Panc1 (cell line): ENCODE data around the gene MUC16. TPM values are rescaled to one million over a fixed set of nuclear protein-coding genes. Genes with fewer than 3 reads are reported as not detected.

Source experiments
- ATAC-seq: fragments of 200-7000 bp; cut with Tn5 transposase; 2 replicates; pipeline ENCODE4 v1.9.1; 2020; ENCODE audit warnings: mild to moderate bottlenecking, moderate library complexity
- BruUV-seq: library from RNA; stranded (reverse); fragments of 400-500 nt; replicated peaks from 2 replicates; lab custom pipeline; 2021; lab: Mats Ljungman, UMichigan
- CTCF ChIA-PET: fragments of 300-600 bp; sonication (Branson Sonifier 250); formaldehyde crosslinking; loops from one replicate; lab custom pipeline; 2022; ENCODE audit warnings: antibody characterized with exemption; lab: Charles Lee
- POLR2A ChIA-PET: fragments of 300-600 bp; sonication (Branson Sonifier 250); formaldehyde crosslinking; loops from one replicate; lab custom pipeline; 2022; ENCODE audit warnings: antibody characterized with exemption; lab: Charles Lee
- DNase-seq: peaks from one replicate; pipeline ENCODE4 v3.0.0-alpha.2; 2010; ENCODE audit warnings: low read depth, low spot score
- H3K27ac ChIP-seq: 2 replicates; pipeline ENCODE4 v1.5.1; 2011; ENCODE audit warnings: mild to moderate bottlenecking, low read length, inconsistent platforms
- H3K27me3 ChIP-seq: fragments of 200-500 bp; sonication (Bioruptor generic); 2 replicates; pipeline ENCODE4 v1.6.0; 2014; ENCODE audit warnings: low read length, inconsistent platforms; ENCODE audit not compliant: control insufficient read depth, insufficient read depth
- H3K36me3 ChIP-seq: fragments of 200-500 bp; sonication (Bioruptor generic); 2 replicates; pipeline ENCODE4 v1.5.1; 2014; ENCODE audit warnings: inconsistent platforms, mild to moderate bottlenecking, low read length, moderate library complexity; ENCODE audit not compliant: control insufficient read depth, insufficient read depth
- H3K4me1 ChIP-seq: 2 replicates; pipeline ENCODE4 v1.5.1; 2011; ENCODE audit warnings: inconsistent platforms, mild to moderate bottlenecking, low read length, moderate library complexity; ENCODE audit not compliant: control insufficient read depth, insufficient read depth
- H3K4me3 ChIP-seq, 2 experiments: 2 replicates each; pipeline ENCODE4 v1.5.1; 2011 to 2012; ENCODE audit warnings: low read depth in 2 of 2, low read length in 2 of 2, mild to moderate bottlenecking in 2 of 2, inconsistent platforms in 1 of 2, moderate library complexity in 1 of 2
- H3K9me3 ChIP-seq: fragments of 200-500 bp; sonication (Bioruptor generic); 2 replicates; pipeline ENCODE4 v1.5.1; 2014; ENCODE audit warnings: low read depth, mild to moderate bottlenecking, inconsistent platforms, low read length, moderate library complexity; ENCODE audit not compliant: control insufficient read depth, insufficient read depth
- POLR2AphosphoS5 ChIP-seq: IDR thresholded peaks from 2 replicates; pipeline ENCODE4 v1.6.1; 2012; ENCODE audit warnings: mild to moderate bottlenecking, low read depth, low read length, moderate library complexity
- SIN3A ChIP-seq: IDR thresholded peaks from 2 replicates; pipeline ENCODE4 v1.6.1; 2012; ENCODE audit warnings: low read depth, mild to moderate bottlenecking, low read length, moderate library complexity, borderline replicate concordance; ENCODE audit not compliant: insufficient read depth
- TCF7L2 ChIP-seq: IDR thresholded peaks from 2 replicates; pipeline ENCODE4 v1.6.1; 2011; ENCODE audit warnings: mild to moderate bottlenecking, low read depth, low read length, inconsistent platforms
- in situ Hi-C: cut with HindIII; loops from 2 replicates; pipeline ENCODE4 v1.10.0; 2016; ENCODE audit warnings: low sequenced_read_pairs, low pct_unique_long_range_greater_than_20kb
- intact Hi-C: fragments of 100-400 bp; cut with micrococcal nuclease; formaldehyde crosslinking; loops from one replicate; pipeline ENCODE4 v1.10.0; 2022; ENCODE audit not compliant: unreplicated experiment
- total RNA-seq: library from RNA; stranded (reverse); gene quantifications from one replicate; pipeline ENCODE4 v1.2.1, GENCODE V29; 2021; ENCODE audit not compliant: unreplicated experiment
- TF ChIP-seq, protein P1 (sequence below), 2 experiments: IDR thresholded peaks; 2 replicates each; pipeline ENCODE4 v1.6.1; 2011 to 2012; ENCODE audit warnings: low read depth in 2 of 2, control low read depth in 1 of 2, low read length in 1 of 2, mild to moderate bottlenecking in 1 of 2, moderate library complexity in 1 of 2; ENCODE audit not compliant: insufficient read depth in 1 of 2
- TF ChIP-seq, protein P2 (sequence below): fragments of 450-650 bp; IDR thresholded peaks from 2 replicates; pipeline ENCODE4 v1.5.1; 2017; ENCODE audit warnings: mild to moderate bottlenecking

MUC16 gene
- total RNA-seq, 1 experiment from 2014 or later, result 3.4 TPM

DNA sequence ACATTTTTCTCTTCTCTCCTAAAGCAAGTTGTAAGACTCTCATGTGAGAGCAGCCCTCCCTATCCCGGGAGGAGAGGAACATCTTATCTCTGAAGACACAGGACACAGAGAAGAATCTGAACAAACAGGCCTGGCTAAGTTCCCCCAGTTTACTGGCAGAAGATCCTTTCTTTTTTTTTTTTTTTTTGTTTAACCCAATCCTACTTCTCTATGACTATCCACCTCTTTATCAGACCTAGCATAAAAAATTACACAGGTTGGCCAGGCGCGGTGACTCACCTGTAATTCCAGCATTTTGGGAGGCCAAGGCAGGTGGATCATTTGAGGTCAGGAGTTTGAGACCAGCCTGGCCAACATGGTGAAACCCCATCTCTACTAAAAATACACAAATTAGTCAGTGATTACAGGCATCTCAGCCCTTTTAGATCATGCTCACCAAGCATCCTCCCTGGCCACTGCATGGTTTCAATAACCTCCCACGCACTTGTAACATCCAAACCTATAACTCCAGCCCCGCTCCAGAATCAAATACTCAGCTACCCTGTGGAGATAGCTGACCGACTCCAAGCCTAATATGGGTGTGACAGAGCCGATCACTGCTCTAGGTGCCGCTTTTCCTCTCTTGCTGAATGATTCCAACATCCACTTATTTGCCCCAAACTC is 27.3 kb upstream of the MUC16 start:
- intact Hi-C loops, result no loop called here
- in situ Hi-C loops, result no loop called here
- no peak for ATAC-seq
- Histone ChIP-seq H3K36me3 (no peaks in the 10 kb centered on the region), H3K9me3 (no peaks in the 10 kb centered on the region), H3K4me1 (peaks cover 2% of the 10 kb centered on the region; the same call in 1 of the 2 replicates), H3K27ac (no peak overlapping the region), H3K27me3 (no peaks in the 10 kb centered on the region), H3K4me3 (no peak overlapping the region)
- ChIA-PET CTCF (no interaction called here), POLR2A (no interaction called here)
- no peak for TF ChIP-seq POLR2AphosphoS5
- BruUV-seq, result no TSS peak
- no peak for DNase-seq

DNA sequence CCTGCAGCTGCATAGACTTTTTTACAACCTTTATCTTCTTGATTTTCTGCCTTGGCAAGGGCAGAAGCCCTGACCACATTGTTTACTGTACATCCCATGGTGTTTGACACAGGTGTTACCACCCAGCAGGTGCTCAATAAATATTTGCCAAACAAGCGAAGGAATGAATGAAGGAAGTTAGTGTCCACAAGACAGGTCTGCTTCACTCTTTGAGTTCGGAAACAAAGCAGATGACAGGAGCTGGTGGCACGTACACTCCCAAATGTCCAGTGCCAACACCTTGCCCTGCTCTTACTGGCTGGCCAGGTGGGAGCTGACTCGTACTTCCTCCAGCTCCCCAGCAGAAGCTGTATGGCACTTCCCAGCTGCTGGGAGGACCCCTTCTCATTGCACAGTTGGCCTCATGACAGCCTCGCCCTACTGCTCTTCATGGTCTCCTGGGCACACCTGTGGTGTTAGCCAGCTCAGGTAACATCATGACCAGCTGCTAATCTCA is 22.0 kb upstream of the MUC16 start:
- TF ChIP-seq, protein P1, sequence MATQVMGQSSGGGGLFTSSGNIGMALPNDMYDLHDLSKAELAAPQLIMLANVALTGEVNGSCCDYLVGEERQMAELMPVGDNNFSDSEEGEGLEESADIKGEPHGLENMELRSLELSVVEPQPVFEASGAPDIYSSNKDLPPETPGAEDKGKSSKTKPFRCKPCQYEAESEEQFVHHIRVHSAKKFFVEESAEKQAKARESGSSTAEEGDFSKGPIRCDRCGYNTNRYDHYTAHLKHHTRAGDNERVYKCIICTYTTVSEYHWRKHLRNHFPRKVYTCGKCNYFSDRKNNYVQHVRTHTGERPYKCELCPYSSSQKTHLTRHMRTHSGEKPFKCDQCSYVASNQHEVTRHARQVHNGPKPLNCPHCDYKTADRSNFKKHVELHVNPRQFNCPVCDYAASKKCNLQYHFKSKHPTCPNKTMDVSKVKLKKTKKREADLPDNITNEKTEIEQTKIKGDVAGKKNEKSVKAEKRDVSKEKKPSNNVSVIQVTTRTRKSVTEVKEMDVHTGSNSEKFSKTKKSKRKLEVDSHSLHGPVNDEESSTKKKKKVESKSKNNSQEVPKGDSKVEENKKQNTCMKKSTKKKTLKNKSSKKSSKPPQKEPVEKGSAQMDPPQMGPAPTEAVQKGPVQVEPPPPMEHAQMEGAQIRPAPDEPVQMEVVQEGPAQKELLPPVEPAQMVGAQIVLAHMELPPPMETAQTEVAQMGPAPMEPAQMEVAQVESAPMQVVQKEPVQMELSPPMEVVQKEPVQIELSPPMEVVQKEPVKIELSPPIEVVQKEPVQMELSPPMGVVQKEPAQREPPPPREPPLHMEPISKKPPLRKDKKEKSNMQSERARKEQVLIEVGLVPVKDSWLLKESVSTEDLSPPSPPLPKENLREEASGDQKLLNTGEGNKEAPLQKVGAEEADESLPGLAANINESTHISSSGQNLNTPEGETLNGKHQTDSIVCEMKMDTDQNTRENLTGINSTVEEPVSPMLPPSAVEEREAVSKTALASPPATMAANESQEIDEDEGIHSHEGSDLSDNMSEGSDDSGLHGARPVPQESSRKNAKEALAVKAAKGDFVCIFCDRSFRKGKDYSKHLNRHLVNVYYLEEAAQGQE (IDR thresholded peaks at IDR 0.05; ENCODE audit: insufficient read depth in 1 of 2, low read depth in 2 of 2, low read length in 1 of 2), result no peak
- TF ChIP-seq POLR2AphosphoS5 (peak; percentile 65; the same call in 1 of the 2 replicates), TCF7L2 (peak; percentile 62; the same call in 1 of the 2 replicates), SIN3A (no peak)
- TF ChIP-seq, protein P2, sequence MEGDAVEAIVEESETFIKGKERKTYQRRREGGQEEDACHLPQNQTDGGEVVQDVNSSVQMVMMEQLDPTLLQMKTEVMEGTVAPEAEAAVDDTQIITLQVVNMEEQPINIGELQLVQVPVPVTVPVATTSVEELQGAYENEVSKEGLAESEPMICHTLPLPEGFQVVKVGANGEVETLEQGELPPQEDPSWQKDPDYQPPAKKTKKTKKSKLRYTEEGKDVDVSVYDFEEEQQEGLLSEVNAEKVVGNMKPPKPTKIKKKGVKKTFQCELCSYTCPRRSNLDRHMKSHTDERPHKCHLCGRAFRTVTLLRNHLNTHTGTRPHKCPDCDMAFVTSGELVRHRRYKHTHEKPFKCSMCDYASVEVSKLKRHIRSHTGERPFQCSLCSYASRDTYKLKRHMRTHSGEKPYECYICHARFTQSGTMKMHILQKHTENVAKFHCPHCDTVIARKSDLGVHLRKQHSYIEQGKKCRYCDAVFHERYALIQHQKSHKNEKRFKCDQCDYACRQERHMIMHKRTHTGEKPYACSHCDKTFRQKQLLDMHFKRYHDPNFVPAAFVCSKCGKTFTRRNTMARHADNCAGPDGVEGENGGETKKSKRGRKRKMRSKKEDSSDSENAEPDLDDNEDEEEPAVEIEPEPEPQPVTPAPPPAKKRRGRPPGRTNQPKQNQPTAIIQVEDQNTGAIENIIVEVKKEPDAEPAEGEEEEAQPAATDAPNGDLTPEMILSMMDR, result no peak
- BruUV-seq, result no TSS peak
- Histone ChIP-seq H3K27me3 (no peaks in the 10 kb centered on the region), H3K4me3 (no peak overlapping the region), H3K9me3 (no peaks in the 10 kb centered on the region), H3K27ac (no peak overlapping the region), H3K36me3 (no peaks in the 10 kb centered on the region), H3K4me1 (peaks cover 11% of the 10 kb centered on the region)
- intact Hi-C loops, result no loop called here
- no peak for DNase-seq
- ChIA-PET CTCF (no interaction called here), POLR2A (no interaction called here)
- in situ Hi-C loops, result no loop called here
- peak; percentile 66 for ATAC-seq
